Upper lobe of left lung (tissue), 4 donors: Measurements from ENCODE around the gene PDE6A.

Experiments used
- EP300 ChIP-seq, 4 donors: sonication (generic); formaldehyde crosslinking; IDR thresholded peaks; one replicate each; pipeline ENCODE4 v1.5.1; 2017; ENCODE audit warnings: antibody characterized with exemption in 4 of 4, control low read depth in 2 of 4
- POLR2A ChIP-seq, 4 donors: fragments of 450-650 bp; IDR thresholded peaks; one replicate each; pipeline ENCODE4 v1.5.1; 2016 to 2017; ENCODE audit warnings: antibody characterized with exemption in 4 of 4, mild to moderate bottlenecking in 2 of 4
- TF ChIP-seq, protein P1 (sequence below), 6 experiments: fragments of 450-650 bp in 4 of 6; fragments of 200-600 bp in 2 of 6; sonication (generic) in 2 of 6; IDR thresholded peaks; one replicate each; pipeline ENCODE4 v1.5.1; 2016 to 2019; ENCODE audit warnings: antibody characterized with exemption in 6 of 6

DNA sequence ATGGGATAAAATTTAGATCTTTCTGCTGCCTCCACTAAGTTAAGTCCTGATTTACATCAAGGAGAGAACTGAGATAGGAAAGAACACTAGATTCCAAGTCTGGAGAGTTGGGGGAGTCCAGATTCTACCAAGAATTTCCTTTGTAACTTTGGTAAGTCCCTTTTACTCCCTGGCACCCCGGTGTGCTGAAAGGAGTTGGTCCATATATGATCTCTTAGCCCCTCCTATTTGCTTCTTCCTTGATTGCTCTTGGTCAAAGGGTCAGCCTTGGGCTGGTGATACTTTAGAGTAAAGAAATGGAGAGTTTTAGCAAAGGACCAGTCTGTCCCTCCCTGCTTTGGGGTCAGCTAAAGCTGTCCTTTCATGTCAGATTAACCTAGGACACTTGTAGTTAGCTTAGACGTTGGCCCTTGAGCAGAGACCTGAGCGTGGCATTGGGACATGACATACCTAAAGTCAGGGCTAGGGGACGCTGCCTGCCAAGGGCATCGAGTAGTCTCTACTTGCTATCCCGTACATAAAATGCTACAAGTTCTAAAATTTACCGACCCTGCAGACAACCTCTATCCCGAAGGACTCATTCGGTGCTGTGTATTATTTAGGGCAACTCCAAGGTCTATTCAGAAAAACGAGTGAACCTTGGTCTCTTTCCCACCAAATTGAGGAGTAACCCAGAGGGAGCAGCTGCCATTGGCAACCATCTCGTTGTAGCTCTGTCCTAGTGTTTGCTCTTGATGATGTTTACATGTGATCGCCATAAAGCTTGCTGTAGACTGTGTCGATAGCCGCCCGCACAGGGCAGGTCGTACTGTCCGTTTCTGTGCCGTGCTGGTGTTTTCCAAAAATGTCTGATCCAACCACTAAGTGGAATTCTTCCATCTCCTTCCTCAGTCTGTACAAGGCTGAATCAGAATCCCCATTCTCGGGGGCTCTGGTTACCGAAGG is 94.4 kb downstream of the PDE6A start:
- TF ChIP-seq POLR2A (IDR thresholded peaks at IDR 0.05) (no peak), EP300 (IDR thresholded peaks at IDR 0.05) (no peak)
- TF ChIP-seq, protein P1, sequence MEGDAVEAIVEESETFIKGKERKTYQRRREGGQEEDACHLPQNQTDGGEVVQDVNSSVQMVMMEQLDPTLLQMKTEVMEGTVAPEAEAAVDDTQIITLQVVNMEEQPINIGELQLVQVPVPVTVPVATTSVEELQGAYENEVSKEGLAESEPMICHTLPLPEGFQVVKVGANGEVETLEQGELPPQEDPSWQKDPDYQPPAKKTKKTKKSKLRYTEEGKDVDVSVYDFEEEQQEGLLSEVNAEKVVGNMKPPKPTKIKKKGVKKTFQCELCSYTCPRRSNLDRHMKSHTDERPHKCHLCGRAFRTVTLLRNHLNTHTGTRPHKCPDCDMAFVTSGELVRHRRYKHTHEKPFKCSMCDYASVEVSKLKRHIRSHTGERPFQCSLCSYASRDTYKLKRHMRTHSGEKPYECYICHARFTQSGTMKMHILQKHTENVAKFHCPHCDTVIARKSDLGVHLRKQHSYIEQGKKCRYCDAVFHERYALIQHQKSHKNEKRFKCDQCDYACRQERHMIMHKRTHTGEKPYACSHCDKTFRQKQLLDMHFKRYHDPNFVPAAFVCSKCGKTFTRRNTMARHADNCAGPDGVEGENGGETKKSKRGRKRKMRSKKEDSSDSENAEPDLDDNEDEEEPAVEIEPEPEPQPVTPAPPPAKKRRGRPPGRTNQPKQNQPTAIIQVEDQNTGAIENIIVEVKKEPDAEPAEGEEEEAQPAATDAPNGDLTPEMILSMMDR (IDR thresholded peaks at IDR 0.05), result no peak
